Glutamatergic neuron (in vitro differentiated cells): ENCODE measurements around the gene CCDC112. TPM values are rescaled to one million over a fixed set of nuclear protein-coding genes. Genes with fewer than 3 reads are reported as not detected.

Experiments used
- DNase-seq: peaks from one replicate; pipeline ENCODE4 v3.0.0; 2022
- H3K27ac Mint-ChIP-seq: one replicate; pipeline ENCODE4 v1.8.0; 2020; ENCODE audit warnings: mild to moderate bottlenecking, mixed read lengths, inconsistent platforms; ENCODE audit not compliant: unreplicated experiment
- H3K27me3 Mint-ChIP-seq: one replicate; pipeline ENCODE4 v1.8.0; 2020; ENCODE audit warnings: mild to moderate bottlenecking, moderate library complexity, mixed read lengths, inconsistent platforms; ENCODE audit not compliant: unreplicated experiment
- H3K36me3 Mint-ChIP-seq: one replicate; pipeline ENCODE4 v1.8.0; 2020; ENCODE audit warnings: mild to moderate bottlenecking, mixed read lengths, inconsistent platforms; ENCODE audit not compliant: unreplicated experiment
- H3K4me1 Mint-ChIP-seq: one replicate; pipeline ENCODE4 v1.8.0; 2020; ENCODE audit warnings: mild to moderate bottlenecking, low read depth, mixed read lengths, inconsistent platforms; ENCODE audit not compliant: unreplicated experiment
- H3K4me3 Mint-ChIP-seq: one replicate; pipeline ENCODE4 v1.8.0; 2020; ENCODE audit warnings: mild to moderate bottlenecking, mixed read lengths, inconsistent platforms; ENCODE audit not compliant: unreplicated experiment
- H3K9me3 Mint-ChIP-seq: one replicate; pipeline ENCODE4 v1.8.0; 2020; ENCODE audit warnings: mild to moderate bottlenecking, moderate library complexity, mixed read lengths, inconsistent platforms; ENCODE audit not compliant: unreplicated experiment
- total RNA-seq: library from RNA; stranded (reverse); fragmentation: NEBNext Ultra II Directional; extraction: Animal tissue kit (Norgen Biotek cat#: 25700); gene quantifications from one replicate; pipeline ENCODE4 v1.2.1, GENCODE V29; 2021; ENCODE audit not compliant: unreplicated experiment
- TF ChIP-seq, protein P1 (sequence below): fragments of 200-600 bp; sonication (generic); IDR thresholded peaks from one replicate; pipeline ENCODE4 v1.5.0; 2021; ENCODE audit not compliant: partially characterized antibody, unreplicated experiment

Gene CCDC112
- total RNA-seq, 1 donor from 2014 or later, result 53.7 TPM

DNA sequence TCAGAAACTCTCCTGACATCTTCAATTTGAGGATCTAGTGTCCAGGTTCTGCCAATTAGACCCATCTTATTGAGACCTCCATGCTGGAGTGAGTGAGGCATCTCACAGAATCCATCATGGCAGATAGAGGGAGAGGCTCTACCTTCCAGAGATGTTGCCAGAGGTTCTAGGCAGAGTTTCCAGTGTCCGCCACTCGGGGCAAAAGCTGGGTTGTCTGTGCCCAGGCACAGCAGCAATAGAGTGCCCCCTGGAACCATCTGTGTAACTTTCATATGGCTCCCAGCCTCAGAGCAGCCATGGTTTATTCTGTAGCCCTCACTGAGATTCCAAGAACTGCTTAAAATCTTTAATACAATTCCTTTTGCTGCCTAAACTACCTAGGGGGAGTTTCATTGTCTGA, 16.6 kb upstream of the CCDC112 start:
- Mint-ChIP-seq H3K27me3 (no peaks in the 10 kb centered on the region), H3K4me1 (no peaks in the 10 kb centered on the region), H3K36me3 (no peaks in the 10 kb centered on the region), H3K9me3 (no peaks in the 10 kb centered on the region), H3K4me3 (no peak overlapping the region), H3K27ac (no peak overlapping the region)
- no peak for DNase-seq
- TF ChIP-seq, protein P1, sequence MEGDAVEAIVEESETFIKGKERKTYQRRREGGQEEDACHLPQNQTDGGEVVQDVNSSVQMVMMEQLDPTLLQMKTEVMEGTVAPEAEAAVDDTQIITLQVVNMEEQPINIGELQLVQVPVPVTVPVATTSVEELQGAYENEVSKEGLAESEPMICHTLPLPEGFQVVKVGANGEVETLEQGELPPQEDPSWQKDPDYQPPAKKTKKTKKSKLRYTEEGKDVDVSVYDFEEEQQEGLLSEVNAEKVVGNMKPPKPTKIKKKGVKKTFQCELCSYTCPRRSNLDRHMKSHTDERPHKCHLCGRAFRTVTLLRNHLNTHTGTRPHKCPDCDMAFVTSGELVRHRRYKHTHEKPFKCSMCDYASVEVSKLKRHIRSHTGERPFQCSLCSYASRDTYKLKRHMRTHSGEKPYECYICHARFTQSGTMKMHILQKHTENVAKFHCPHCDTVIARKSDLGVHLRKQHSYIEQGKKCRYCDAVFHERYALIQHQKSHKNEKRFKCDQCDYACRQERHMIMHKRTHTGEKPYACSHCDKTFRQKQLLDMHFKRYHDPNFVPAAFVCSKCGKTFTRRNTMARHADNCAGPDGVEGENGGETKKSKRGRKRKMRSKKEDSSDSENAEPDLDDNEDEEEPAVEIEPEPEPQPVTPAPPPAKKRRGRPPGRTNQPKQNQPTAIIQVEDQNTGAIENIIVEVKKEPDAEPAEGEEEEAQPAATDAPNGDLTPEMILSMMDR, result no peak

DNA sequence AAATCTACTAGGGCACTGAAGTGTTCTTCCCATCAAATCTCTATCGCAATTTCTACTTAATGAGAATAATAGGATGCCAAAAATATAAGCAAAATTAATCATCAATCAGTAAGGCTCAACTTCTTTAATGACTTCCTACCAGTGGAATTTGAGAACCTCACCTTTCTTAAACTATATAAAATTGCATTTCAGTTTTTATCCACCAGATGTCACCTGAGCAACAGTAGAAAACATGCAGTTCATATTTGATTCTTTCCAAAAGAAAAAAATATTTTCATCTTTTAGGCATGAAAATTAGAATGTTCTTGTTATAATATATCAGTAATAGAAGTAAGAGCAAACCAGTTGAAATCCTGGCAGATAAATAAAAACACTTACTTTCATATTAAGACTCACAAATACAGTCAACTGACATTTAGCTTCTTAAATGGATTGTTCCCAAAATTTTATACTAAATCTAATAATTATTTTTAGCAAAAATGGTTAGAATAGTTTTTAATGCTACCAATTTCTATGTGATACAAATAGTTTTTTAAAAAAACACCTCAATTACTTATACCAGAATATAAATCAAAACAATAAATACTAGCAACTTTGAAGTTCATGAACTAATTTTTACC, 13.4 kb upstream of the CCDC112 start:
- Mint-ChIP-seq H3K9me3 (no peaks in the 10 kb centered on the region), H3K4me3 (no peak overlapping the region), H3K36me3 (no peaks in the 10 kb centered on the region), H3K27ac (no peak overlapping the region), H3K4me1 (no peaks in the 10 kb centered on the region), H3K27me3 (no peaks in the 10 kb centered on the region)
- TF ChIP-seq, protein P1, result peak; percentile 65
- DNase-seq, result no peak

DNA sequence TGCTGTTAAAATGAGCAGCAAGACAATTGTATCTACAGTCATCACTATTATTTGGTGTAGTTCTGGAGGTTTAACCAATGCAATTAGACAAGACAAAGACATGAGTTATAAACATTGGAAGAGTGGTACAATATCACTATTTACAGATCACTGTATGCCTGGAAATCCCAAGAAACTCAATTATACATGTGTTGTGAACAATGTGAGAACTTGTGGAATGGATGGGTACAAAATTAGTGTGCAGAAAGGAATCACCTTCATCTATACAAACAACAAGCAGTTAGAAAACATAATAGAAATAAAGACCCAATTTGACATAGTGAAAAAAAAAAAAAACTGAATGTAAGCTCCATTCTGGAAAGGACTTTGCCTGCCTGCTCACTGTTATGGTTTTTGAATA, 12.4 kb upstream of the CCDC112 start:
- H3K36me3 Mint-ChIP-seq, result no peaks in the 10 kb centered on the region
- H3K4me1 Mint-ChIP-seq, result no peaks in the 10 kb centered on the region
- H3K27ac Mint-ChIP-seq, result no peak overlapping the region
- H3K27me3 Mint-ChIP-seq, result no peaks in the 10 kb centered on the region
- H3K9me3 Mint-ChIP-seq, result no peaks in the 10 kb centered on the region
- H3K4me3 Mint-ChIP-seq, result no peak overlapping the region
- DNase-seq, result no peak
- TF ChIP-seq, protein P1, result no peak

DNA sequence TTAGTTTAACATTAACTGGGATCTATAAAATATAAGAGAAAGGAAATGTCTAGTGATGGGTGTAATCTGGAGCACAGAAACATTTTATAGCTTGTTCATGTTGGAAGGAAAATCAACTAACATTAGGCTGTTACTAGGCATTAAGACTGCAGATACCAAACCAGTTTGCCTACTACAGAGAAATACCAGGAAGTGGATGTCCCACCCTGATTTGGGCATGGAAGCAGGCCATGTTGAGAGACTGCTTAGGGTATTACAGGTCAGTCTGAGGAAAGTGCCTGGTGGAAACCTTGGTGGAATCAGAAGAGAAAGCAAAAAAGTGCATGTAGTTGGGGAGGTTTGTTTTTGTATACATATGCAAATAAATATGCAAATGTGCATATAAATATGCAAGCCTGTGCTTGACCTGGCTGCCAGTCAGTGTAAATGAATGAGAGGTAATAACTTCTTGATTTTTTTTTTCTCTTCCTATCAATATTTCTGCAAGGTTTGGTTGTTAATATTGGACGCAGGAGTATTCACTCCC, 9.6 kb upstream of the CCDC112 start:
- H3K4me1 Mint-ChIP-seq, result no peaks in the 10 kb centered on the region
- H3K27me3 Mint-ChIP-seq, result no peaks in the 10 kb centered on the region
- no peak overlapping the region for H3K4me3 Mint-ChIP-seq
- no peaks in the 10 kb centered on the region for H3K36me3 Mint-ChIP-seq
- H3K9me3 Mint-ChIP-seq, result no peaks in the 10 kb centered on the region
- no peak for DNase-seq
- TF ChIP-seq, protein P1, result no peak
- no peak overlapping the region for H3K27ac Mint-ChIP-seq

DNA sequence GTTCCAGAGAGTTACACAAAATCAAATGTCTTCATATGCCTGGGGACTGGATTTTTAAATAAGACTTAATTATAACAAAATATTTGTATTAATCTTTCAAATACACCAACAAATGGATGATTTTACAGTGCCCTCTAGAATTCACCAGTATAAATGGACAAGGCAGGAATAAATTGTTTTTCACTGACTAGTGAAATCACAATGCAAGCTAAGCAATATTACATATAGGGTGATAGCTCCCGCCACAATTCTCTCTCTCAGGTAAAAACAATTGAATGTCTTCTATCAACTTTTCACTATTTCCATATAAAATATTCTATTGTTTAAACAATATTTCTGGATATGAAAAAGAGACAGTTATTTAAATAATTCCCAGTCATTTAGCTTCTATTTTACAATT, 8.0 kb upstream of the CCDC112 start:
- TF ChIP-seq, protein P1, result no peak
- Mint-ChIP-seq H3K4me1 (no peaks in the 10 kb centered on the region), H3K4me3 (no peak overlapping the region), H3K36me3 (no peaks in the 10 kb centered on the region), H3K27ac (no peak overlapping the region), H3K27me3 (no peaks in the 10 kb centered on the region), H3K9me3 (no peaks in the 10 kb centered on the region)
- DNase-seq, result no peak
